HG02798 (cell line): ENCODE results near the gene MGAM2.

ENCODE experiments used
- ATAC-seq: cut with Tn5 transposase; IDR thresholded peaks from one replicate; pipeline ENCODE4 v1.9.1; 2021; ENCODE audit warnings: mild to moderate bottlenecking; ENCODE audit not compliant: unreplicated experiment, poor library complexity

Gene MGAM2

GRCh38 chr7:142172932-142173331, 61.4 kb downstream of the MGAM2 start:
- ATAC-seq, result no peak

DNA sequence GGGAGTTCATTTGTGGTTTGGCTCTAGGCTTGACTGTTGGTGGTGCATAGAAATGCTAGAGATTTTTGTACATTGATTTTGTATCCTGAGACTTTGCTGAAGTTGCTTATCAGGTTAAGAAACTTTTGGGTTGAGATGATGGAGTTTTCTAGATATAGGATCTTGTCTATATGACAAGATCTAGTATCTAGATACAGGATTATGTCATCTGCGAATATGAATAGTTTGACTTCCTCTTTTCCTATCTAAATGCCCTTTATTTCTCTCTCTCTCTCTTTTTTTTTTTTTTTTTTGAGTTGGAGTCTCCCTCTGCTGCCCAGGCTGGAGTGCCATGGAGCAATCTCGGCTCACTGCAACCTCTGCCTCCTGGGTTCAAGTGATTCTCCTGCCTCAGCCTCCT, 62.9 kb downstream of the MGAM2 start:
- ATAC-seq, result no peak

- no peak for ATAC-seq
Observed at GRCh38 chr7:142175594-142175993, 64.1 kb downstream of the MGAM2 start.

GRCh38 chr7:142176901-142177300, 65.4 kb downstream of the MGAM2 start:
- ATAC-seq, result no peak

DNA sequence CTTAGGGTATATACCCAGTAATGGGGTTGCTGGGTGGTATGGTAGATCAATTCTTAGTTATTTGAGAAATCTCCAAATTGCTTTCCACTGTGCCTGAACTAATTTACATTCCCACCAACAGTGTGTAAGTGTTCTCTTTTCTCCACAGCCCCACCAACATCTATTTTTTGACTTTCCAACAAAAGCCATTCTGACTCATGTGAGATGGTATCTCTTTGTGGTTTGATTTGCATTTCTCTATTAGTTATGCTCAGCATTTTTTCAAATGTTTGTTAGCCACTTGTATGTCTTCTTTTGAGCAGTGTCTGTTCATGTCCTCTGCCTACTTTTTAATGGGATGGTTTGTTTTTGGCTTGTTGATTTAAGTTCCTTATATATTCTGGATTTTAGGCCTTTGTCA, 66.4 kb downstream of the MGAM2 start:
- no peak for ATAC-seq

- no peak for ATAC-seq
Observed at GRCh38 chr7:142180426-142180825, 68.9 kb downstream of the MGAM2 start.

DNA sequence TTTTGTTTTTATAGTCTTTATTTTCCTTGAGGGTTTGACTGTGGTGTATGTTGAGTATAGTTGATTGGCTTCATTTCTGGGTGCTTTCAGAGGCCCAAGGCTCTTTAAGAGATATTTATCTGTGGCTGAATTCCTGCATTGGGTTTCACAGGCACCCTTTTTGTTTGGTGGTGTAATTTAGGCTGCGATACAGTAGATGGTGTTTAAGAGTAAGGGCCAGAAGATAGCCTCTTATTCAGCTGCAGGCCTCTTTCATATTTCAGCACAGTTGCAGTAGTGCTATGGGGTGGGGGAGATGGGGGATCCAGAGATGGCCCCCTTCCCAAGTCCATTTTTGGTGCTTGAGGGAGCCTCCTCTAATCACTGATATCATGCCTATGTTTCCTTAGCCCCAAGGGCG, 69.7 kb downstream of the MGAM2 start:
- no peak for ATAC-seq

DNA sequence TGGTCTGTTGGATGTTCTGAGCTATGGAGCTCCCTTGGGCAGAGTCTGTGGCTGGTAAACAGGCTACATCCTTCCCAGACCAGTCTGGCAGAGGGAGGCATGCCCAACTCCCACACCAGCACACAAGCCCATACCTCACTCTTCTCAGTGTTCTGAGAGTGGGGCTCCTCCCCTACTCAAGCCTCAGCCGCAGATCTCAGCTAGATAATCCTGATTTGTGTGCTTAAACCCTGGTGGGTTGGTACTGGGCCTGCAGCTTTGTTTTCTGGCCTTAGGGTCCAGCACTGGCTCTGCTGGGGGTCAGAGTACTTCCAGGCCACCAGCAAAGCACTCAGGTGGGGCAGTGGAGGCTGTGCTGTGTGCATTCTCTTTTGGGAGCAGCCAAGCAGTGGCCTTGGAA, 70.4 kb downstream of the MGAM2 start:
- ATAC-seq, result no peak

- no peak for ATAC-seq
Observed at GRCh38 chr7:142185069-142185468, 73.6 kb downstream of the MGAM2 start.

DNA sequence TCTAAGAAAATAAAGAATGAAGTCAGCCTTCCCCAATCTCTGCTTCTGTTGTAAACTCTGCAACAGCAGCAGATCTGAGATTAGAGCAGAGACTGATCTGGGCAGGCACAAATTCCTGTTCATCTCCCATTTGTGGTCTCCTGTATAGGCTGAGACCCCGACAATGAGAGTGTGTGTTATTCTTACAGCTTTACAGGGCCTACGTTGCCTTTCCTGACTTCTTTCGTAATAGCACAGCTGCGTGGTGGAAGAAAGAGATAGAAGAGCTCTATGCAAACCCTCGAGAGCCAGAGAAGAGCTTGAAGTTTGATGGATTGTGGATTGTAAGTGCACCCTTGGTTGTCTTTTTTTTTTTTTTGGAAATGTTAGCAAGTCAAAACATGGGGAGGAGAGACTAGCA, 74.3 kb downstream of the MGAM2 start:
- no peak for ATAC-seq

- no peak for ATAC-seq
Observed at GRCh38 chr7:142188154-142188553, 76.6 kb downstream of the MGAM2 start.

GRCh38 chr7:142188846-142189245, 77.3 kb downstream of the MGAM2 start:
- ATAC-seq, result no peak

- no peak for ATAC-seq
Observed at GRCh38 chr7:142194201-142194600, 82.7 kb downstream of the MGAM2 start.

GRCh38 chr7:142196066-142196840, 84.7 kb downstream of the MGAM2 start:
- ATAC-seq, result no peak

- ATAC-seq, result no peak
Observed at GRCh38 chr7:142200206-142200605, 88.7 kb downstream of the MGAM2 start.

DNA sequence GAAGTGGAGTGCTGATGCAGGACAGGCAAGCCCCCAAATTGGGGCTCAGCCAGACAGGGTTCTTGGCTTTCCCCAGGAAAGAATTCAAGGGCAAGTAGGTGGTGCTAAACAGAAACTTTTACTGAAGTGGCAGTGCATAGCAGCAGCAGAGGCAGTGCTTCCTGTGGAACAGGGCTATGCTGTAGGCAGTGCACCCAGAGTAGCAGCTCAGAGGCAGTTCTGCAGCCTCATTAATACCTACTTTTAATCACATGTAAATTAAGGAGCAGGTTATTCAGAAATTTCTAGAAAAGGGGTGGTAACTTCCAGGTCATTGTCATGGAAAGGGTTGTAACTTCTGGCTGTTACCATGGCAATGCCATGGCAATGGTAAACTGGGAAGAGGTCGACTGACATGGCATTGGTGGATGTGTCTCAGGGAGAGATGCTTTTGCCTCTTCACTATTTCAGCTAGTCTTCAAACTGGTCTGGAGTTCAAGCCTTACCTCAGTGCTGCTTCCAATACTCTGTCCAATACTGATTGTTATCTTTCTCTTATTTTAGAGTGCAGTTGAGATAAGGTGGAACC, 117.1 kb downstream of the MGAM2 start:
- no peak for ATAC-seq

DNA sequence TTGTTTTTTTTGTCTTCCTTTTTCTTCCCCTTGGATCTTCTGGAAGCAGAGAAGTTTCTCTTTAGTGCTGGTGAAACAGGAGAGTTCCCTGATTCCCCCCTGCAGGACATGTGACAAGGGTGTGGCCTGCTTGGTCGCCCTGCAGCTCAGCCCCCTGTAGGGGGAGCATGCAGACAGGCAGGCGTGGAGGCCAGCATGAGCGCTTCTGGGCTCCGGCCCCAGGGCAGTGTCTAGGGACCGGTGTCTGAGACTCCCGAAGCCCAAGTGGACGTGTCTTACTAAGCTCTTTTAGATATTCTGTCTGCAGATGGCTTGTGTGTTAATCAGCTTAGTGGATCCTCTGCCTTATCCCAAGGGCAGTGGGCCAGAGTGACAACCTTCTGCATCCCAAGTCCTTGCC, 120.2 kb downstream of the MGAM2 start:
- ATAC-seq, result no peak

- no peak for ATAC-seq
Observed at GRCh38 chr7:142240546-142240945, 129.0 kb downstream of the MGAM2 start.

- no peak for ATAC-seq
Observed at GRCh38 chr7:142243823-142244222, 132.3 kb downstream of the MGAM2 start.

- no peak for ATAC-seq
Observed at GRCh38 chr7:142248166-142249160, 136.9 kb downstream of the MGAM2 start.

DNA sequence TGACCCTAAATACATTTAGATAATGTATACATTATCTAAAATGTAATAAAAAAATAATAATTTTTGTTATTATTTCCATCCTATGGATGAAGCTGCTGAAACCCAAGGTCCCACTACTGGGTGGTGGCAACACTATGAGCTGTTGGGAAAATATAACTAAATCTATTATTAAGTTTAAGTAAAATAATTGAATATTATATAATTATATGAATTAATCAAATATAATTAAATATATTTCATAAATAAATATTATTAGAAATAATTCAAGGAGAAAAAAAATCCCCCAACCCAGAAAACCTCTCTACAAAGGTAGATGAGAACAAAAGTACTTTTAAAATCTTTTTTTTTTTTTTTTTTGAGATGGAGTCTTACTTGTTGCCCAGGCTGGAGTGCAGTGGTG, 138.4 kb downstream of the MGAM2 start:
- no peak for ATAC-seq
